ENCODE data around the gene OTOP1. TPM values are rescaled to one million over a fixed set of nuclear protein-coding genes. Genes with fewer than 3 reads are reported as not detected.
A peak's percentile ranks its signal among the peaks of the same experiment; 100 is the strongest.
"Not testable (repeated sequence)": the region's sequence is repeated elsewhere in the genome, so short reads cannot be mapped to it uniquely, and the experiment has no call there.

OTOP1 gene
- total RNA-seq, result not detected

GRCh38 chr4:4226606-4227438, at the start of gene OTOP1:
Gene OTOP1, minus strand, starts transcription at chr4:4226929. Its CDS starts 65 bp downstream, at chr4:4226864.
- no peak for DNase-seq
- Mint-ChIP-seq H3K4me1 (peaks cover 5% of the 10 kb centered on the region), H3K27me3 (peaks cover 76% of the 10 kb centered on the region), H3K27ac (no peak within 1 kb of the TSS), H3K9me3 (no peaks in the 10 kb centered on the region), H3K36me3 (peaks cover 6% of the 10 kb centered on the region), H3K4me3 (peak within 1 kb of the TSS; percentile 35)

- Mint-ChIP-seq H3K4me1 (peaks cover 4% of the 10 kb centered on the region), H3K27me3 (no peaks in the 10 kb centered on the region), H3K36me3 (peaks cover 34% of the 10 kb centered on the region), H3K27ac (peak overlapping the region; percentile 18), H3K9me3 (no peaks in the 10 kb centered on the region), H3K4me3 (no peak overlapping the region)
- no peak for DNase-seq
Measured at GRCh38 chr4:4274226-4274625, 47.5 kb upstream of the OTOP1 start.

- H3K9me3 Mint-ChIP-seq, result no peaks in the 10 kb centered on the region
- H3K4me3 Mint-ChIP-seq, result no peak overlapping the region
- H3K27me3 Mint-ChIP-seq, result no peaks in the 10 kb centered on the region
- H3K4me1 Mint-ChIP-seq, result peaks cover 4% of the 10 kb centered on the region
- no peak for DNase-seq
- H3K36me3 Mint-ChIP-seq, result peaks cover 35% of the 10 kb centered on the region
- no peak overlapping the region for H3K27ac Mint-ChIP-seq
Measured at GRCh38 chr4:4271912-4272311, 45.2 kb upstream of the OTOP1 start.

GRCh38 chr4:4270529-4270928, 43.8 kb upstream of the OTOP1 start:
- no peaks in the 10 kb centered on the region for H3K27me3 Mint-ChIP-seq
- H3K36me3 Mint-ChIP-seq, result peaks cover 34% of the 10 kb centered on the region
- H3K9me3 Mint-ChIP-seq, result no peaks in the 10 kb centered on the region
- no peak overlapping the region for H3K27ac Mint-ChIP-seq
- no peak for DNase-seq
- H3K4me3 Mint-ChIP-seq, result no peak overlapping the region
- H3K4me1 Mint-ChIP-seq, result peaks cover 4% of the 10 kb centered on the region

- Mint-ChIP-seq H3K9me3 (no peaks in the 10 kb centered on the region), H3K27me3 (no peaks in the 10 kb centered on the region), H3K4me3 (no peak overlapping the region), H3K4me1 (peaks cover 4% of the 10 kb centered on the region), H3K36me3 (peaks cover 34% of the 10 kb centered on the region), H3K27ac (peak overlapping the region; percentile 10)
- DNase-seq, result no peak
Measured at GRCh38 chr4:4269856-4270255, 43.1 kb upstream of the OTOP1 start.

GRCh38 chr4:4269331-4269731, 42.6 kb upstream of the OTOP1 start:
- peaks cover 33% of the 10 kb centered on the region for H3K36me3 Mint-ChIP-seq
- H3K27me3 Mint-ChIP-seq, result no peaks in the 10 kb centered on the region
- no peak for DNase-seq
- H3K9me3 Mint-ChIP-seq, result no peaks in the 10 kb centered on the region
- H3K4me3 Mint-ChIP-seq, result no peak overlapping the region
- peaks cover 4% of the 10 kb centered on the region for H3K4me1 Mint-ChIP-seq
- H3K27ac Mint-ChIP-seq, result peak overlapping the region; percentile 10

- H3K4me3 Mint-ChIP-seq, result no peak overlapping the region
- peaks cover 4% of the 10 kb centered on the region for H3K4me1 Mint-ChIP-seq
- H3K9me3 Mint-ChIP-seq, result no peaks in the 10 kb centered on the region
- no peaks in the 10 kb centered on the region for H3K27me3 Mint-ChIP-seq
- H3K36me3 Mint-ChIP-seq, result peaks cover 31% of the 10 kb centered on the region
- DNase-seq, result no peak
- peak overlapping the region; percentile 66 for H3K27ac Mint-ChIP-seq
Measured at GRCh38 chr4:4268776-4269175, 42.0 kb upstream of the OTOP1 start.

GRCh38 chr4:4267981-4268380, 41.3 kb upstream of the OTOP1 start:
- H3K9me3 Mint-ChIP-seq, result no peaks in the 10 kb centered on the region

GRCh38 chr4:4260185-4260751, 33.5 kb upstream of the OTOP1 start:
- no peaks in the 10 kb centered on the region for H3K4me1 Mint-ChIP-seq
- no peak for DNase-seq
- H3K4me3 Mint-ChIP-seq, result no peak overlapping the region

More at GRCh38 chr4:4267981-4268380, 41.3 kb upstream of the OTOP1 start:
- Mint-ChIP-seq H3K27me3 (no peaks in the 10 kb centered on the region), H3K4me3 (no peak overlapping the region), H3K4me1 (peaks cover 4% of the 10 kb centered on the region), H3K27ac (no peak overlapping the region), H3K36me3 (peaks cover 28% of the 10 kb centered on the region)
- DNase-seq, result no peak

GRCh38 chr4:4259484-4260100, 32.9 kb upstream of the OTOP1 start:
- Mint-ChIP-seq H3K27ac (no peak overlapping the region), H3K36me3 (no peaks in the 10 kb centered on the region), H3K27me3 (no peaks in the 10 kb centered on the region), H3K9me3 (no peaks in the 10 kb centered on the region), H3K4me1 (no peaks in the 10 kb centered on the region), H3K4me3 (no peak overlapping the region)
- DNase-seq, result no peak

More at GRCh38 chr4:4260185-4260751, 33.5 kb upstream of the OTOP1 start:
- H3K9me3 Mint-ChIP-seq, result no peaks in the 10 kb centered on the region
- H3K36me3 Mint-ChIP-seq, result no peaks in the 10 kb centered on the region
- no peaks in the 10 kb centered on the region for H3K27me3 Mint-ChIP-seq
- H3K27ac Mint-ChIP-seq, result no peak overlapping the region

- not testable (repeated sequence) for H3K27ac Mint-ChIP-seq, H3K9me3 Mint-ChIP-seq, H3K27me3 Mint-ChIP-seq, H3K4me3 Mint-ChIP-seq, DNase-seq, H3K36me3 Mint-ChIP-seq, H3K4me1 Mint-ChIP-seq
Measured at GRCh38 chr4:4257705-4258104, 31.0 kb upstream of the OTOP1 start.

GRCh38 chr4:4256799-4257198, 30.1 kb upstream of the OTOP1 start:
- no peak overlapping the region for H3K4me3 Mint-ChIP-seq
- H3K27me3 Mint-ChIP-seq, result no peaks in the 10 kb centered on the region
- H3K9me3 Mint-ChIP-seq, result no peaks in the 10 kb centered on the region
- peaks cover 3% of the 10 kb centered on the region for H3K4me1 Mint-ChIP-seq
- DNase-seq, result no peak
- H3K27ac Mint-ChIP-seq, result no peak overlapping the region
- no peaks in the 10 kb centered on the region for H3K36me3 Mint-ChIP-seq

- Mint-ChIP-seq H3K4me1 (peaks cover 3% of the 10 kb centered on the region), H3K9me3 (no peaks in the 10 kb centered on the region), H3K4me3 (no peak overlapping the region), H3K27ac (no peak overlapping the region), H3K36me3 (no peaks in the 10 kb centered on the region), H3K27me3 (no peaks in the 10 kb centered on the region)
- no peak for DNase-seq
Measured at GRCh38 chr4:4254666-4255065, 27.9 kb upstream of the OTOP1 start.

- no peak for DNase-seq
- Mint-ChIP-seq H3K36me3 (no peaks in the 10 kb centered on the region), H3K27me3 (no peaks in the 10 kb centered on the region), H3K9me3 (no peaks in the 10 kb centered on the region), H3K4me1 (peaks cover 3% of the 10 kb centered on the region), H3K27ac (no peak overlapping the region), H3K4me3 (no peak overlapping the region)
Measured at GRCh38 chr4:4254199-4254598, 27.5 kb upstream of the OTOP1 start.

- Mint-ChIP-seq H3K27ac (no peak overlapping the region), H3K4me3 (no peak overlapping the region), H3K36me3 (peaks cover 7% of the 10 kb centered on the region), H3K9me3 (no peaks in the 10 kb centered on the region), H3K27me3 (no peaks in the 10 kb centered on the region), H3K4me1 (peaks cover 14% of the 10 kb centered on the region)
- DNase-seq, result no peak
Measured at GRCh38 chr4:4249866-4250265, 23.1 kb upstream of the OTOP1 start.

Data from activated naive CD8-positive, alpha-beta T cell treated with anti-CD3 and anti-CD28 coated beads for 36 hours (primary cell).